ENCODE measurements around the gene SERPINA4. TPM values are rescaled to one million over a fixed set of nuclear protein-coding genes. Genes with fewer than 3 reads are reported as not detected.

SERPINA4 gene
- total and polyA plus RNA-seq, 2 of the 13 experiments (the other 11 are each of a cell fraction or from before 2014, with no cell fraction given), result 39.1 to 57.8 TPM

DNA sequence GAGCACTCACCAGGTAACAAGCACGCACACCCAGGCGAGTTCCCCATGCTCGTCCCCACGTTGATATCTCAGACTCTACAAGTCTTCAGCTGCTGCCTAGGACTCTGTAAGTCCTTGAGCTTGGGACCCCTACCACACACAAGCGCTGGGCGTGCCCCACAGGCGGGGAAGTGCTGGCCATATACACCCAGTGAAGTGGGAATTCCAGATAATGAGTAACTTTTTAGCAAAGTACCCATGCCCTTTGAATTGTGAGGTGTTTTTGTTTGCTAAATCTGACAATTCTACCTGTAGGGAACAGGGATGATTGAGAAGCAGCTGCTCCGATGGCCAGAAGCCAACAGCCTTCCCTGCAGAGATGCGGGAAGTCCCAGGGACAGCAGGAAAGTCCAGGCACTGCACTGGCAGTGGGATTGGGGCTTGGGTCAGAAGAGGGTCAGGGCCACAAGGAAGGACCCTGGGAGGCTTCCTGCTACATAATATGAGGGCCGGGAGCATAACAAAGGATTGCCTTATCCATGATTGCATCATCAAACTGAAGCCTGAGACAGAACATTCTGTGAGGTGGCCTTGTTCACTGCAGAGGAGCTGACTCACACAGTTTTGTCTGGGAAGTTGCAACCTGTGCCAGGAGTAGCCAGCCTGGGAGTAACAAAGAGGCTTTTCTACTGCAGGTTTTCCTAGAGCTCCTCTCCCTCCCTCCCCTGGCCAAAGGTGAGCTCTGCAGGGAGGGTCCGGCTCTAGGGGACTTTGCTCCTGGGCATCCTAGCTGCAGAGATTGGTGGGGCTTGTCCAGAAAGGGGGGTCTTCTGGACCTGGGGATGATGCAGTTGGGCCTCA is 37.8 kb downstream of the SERPINA4 start (continued):
- TF ChIP-seq, protein P1, sequence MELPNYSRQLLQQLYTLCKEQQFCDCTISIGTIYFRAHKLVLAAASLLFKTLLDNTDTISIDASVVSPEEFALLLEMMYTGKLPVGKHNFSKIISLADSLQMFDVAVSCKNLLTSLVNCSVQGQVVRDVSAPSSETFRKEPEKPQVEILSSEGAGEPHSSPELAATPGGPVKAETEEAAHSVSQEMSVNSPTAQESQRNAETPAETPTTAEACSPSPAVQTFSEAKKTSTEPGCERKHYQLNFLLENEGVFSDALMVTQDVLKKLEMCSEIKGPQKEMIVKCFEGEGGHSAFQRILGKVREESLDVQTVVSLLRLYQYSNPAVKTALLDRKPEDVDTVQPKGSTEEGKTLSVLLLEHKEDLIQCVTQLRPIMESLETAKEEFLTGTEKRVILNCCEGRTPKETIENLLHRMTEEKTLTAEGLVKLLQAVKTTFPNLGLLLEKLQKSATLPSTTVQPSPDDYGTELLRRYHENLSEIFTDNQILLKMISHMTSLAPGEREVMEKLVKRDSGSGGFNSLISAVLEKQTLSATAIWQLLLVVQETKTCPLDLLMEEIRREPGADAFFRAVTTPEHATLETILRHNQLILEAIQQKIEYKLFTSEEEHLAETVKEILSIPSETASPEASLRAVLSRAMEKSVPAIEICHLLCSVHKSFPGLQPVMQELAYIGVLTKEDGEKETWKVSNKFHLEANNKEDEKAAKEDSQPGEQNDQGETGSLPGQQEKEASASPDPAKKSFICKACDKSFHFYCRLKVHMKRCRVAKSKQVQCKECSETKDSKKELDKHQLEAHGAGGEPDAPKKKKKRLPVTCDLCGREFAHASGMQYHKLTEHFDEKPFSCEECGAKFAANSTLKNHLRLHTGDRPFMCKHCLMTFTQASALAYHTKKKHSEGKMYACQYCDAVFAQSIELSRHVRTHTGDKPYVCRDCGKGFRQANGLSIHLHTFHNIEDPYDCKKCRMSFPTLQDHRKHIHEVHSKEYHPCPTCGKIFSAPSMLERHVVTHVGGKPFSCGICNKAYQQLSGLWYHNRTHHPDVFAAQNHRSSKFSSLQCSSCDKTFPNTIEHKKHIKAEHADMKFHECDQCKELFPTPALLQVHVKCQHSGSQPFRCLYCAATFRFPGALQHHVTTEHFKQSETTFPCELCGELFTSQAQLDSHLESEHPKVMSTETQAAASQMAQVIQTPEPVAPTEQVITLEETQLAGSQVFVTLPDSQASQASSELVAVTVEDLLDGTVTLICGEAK (IDR thresholded peaks at IDR 0.05), result no peak
- TF ChIP-seq, protein P1 (CRISPR knock-in tag; IDR thresholded peaks at IDR 0.05), result peak; percentile 27; the same call in 1 of the 2 replicates
- TF ChIP-seq ZNF160 (CRISPR knock-in tag; IDR thresholded peaks at IDR 0.05) (no peak; the same call in 1 of the 2 replicates), ZNF768 (CRISPR knock-in tag; IDR thresholded peaks at IDR 0.05) (no peak), ZNF83 (CRISPR knock-in tag; IDR thresholded peaks at IDR 0.05; ENCODE audit: borderline replicate concordance) (no peak), ZNF639 (CRISPR knock-in tag; conservative IDR thresholded peaks at IDR 0.05) (no peak), ZNF3 (CRISPR knock-in tag; IDR thresholded peaks at IDR 0.05) (no peak), ZNF496 (CRISPR knock-in tag; IDR thresholded peaks at IDR 0.05; ENCODE audit: insufficient replicate concordance) (no peak), HNRNPH1 (optimal IDR thresholded peaks at IDR 0.05; ENCODE audit: low read depth, low read length) (no peak), CCAR2 (optimal IDR thresholded peaks at IDR 0.05; ENCODE audit: low read depth, low read length) (no peak), NCOA5 (CRISPR knock-in tag; IDR thresholded peaks at IDR 0.05) (no peak), ZNF558 (CRISPR knock-in tag; IDR thresholded peaks at IDR 0.05; ENCODE audit: borderline replicate concordance) (no peak), CENPT (CRISPR knock-in tag; IDR thresholded peaks at IDR 0.05; ENCODE audit: low read depth) (no peak)
- TF ChIP-seq, protein P2, sequence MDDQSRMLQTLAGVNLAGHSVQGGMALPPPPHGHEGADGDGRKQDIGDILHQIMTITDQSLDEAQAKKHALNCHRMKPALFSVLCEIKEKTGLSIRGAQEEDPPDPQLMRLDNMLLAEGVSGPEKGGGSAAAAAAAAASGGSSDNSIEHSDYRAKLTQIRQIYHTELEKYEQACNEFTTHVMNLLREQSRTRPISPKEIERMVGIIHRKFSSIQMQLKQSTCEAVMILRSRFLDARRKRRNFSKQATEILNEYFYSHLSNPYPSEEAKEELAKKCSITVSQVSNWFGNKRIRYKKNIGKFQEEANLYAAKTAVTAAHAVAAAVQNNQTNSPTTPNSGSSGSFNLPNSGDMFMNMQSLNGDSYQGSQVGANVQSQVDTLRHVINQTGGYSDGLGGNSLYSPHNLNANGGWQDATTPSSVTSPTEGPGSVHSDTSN (CRISPR knock-in tag; IDR thresholded peaks at IDR 0.05; ENCODE audit: borderline replicate concordance), result no peak
- TF ChIP-seq, protein P3, sequence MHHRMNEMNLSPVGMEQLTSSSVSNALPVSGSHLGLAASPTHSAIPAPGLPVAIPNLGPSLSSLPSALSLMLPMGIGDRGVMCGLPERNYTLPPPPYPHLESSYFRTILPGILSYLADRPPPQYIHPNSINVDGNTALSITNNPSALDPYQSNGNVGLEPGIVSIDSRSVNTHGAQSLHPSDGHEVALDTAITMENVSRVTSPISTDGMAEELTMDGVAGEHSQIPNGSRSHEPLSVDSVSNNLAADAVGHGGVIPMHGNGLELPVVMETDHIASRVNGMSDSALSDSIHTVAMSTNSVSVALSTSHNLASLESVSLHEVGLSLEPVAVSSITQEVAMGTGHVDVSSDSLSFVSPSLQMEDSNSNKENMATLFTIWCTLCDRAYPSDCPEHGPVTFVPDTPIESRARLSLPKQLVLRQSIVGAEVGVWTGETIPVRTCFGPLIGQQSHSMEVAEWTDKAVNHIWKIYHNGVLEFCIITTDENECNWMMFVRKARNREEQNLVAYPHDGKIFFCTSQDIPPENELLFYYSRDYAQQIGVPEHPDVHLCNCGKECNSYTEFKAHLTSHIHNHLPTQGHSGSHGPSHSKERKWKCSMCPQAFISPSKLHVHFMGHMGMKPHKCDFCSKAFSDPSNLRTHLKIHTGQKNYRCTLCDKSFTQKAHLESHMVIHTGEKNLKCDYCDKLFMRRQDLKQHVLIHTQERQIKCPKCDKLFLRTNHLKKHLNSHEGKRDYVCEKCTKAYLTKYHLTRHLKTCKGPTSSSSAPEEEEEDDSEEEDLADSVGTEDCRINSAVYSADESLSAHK (CRISPR knock-in tag; IDR thresholded peaks at IDR 0.05; ENCODE audit: borderline replicate concordance), result no peak

Measured in HepG2 (cell line).